ENCODE results near the gene KANK3.
"Not testable (repeated sequence)": the region's sequence is repeated elsewhere in the genome, so short reads cannot be mapped to it uniquely, and the experiment has no call there.

KANK3 gene

DNA sequence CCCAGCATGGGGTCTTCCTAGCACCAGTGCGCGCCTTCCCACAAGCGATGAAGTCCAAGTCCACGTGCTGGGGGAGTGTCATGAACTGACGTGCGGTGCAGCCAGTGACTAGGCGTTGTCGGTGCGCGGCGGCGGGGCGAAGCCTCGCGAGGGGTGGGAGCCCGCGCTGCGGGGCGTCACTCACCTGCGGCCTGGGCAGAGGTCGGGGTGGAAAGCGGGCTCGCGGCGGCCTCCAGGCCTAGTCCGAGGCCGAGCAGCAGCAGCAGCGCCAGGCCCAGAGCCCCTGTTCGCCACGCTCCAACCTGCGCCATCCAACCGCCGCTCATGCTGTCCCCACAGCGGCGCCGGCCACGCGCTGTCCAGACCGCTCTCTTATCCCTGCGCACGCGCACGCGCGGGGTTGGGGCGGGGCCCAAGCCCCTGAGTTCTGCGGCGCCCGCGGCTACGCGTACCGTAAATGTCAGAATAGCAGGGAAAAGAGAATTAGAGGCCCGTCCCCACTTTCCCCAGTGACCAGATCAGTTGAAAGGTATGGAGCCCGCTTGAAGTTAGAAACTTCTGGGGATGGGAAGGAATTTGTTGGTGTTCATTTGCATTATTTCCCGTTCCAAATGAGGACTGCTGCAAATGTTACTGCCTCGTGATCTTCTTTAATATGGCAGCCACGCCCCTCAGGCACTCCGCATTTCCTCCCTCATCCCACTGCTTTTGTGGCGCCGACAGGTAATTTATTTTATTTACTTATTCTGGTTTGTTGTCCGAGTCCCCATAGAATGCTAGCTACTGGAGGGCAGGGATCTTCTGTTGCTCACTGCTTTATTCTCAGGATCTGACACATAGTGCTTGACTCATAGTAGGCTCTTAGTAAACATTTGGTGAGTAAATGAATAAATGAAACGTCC lies 34.8 kb downstream of the KANK3 start, which contains the start of gene CD320:
CD320 (minus strand) TSS at position 394 of the 902 bp plus-strand sequence; CDS start at position 326, 68 bp downstream.
- no peaks in the 10 kb centered on the region for H3K9me3 Mint-ChIP-seq
- ATAC-seq (replicated peaks) = peak; percentile 93 to 94
- peak within 1 kb of the TSS; percentile 92 to 93 for H3K4me3 Mint-ChIP-seq
- DNase-seq = peak; percentile 85
- H3K4me1 Mint-ChIP-seq = peaks cover 28 to 53% of the 10 kb centered on the region in 2 donors
- H3K27me3 Mint-ChIP-seq = no peaks in the 10 kb centered on the region
- H3K36me3 Mint-ChIP-seq = peaks cover 27 to 45% of the 10 kb centered on the region in 2 donors
- peak within 1 kb of the TSS; percentile 96 for H3K27ac Mint-ChIP-seq

DNA sequence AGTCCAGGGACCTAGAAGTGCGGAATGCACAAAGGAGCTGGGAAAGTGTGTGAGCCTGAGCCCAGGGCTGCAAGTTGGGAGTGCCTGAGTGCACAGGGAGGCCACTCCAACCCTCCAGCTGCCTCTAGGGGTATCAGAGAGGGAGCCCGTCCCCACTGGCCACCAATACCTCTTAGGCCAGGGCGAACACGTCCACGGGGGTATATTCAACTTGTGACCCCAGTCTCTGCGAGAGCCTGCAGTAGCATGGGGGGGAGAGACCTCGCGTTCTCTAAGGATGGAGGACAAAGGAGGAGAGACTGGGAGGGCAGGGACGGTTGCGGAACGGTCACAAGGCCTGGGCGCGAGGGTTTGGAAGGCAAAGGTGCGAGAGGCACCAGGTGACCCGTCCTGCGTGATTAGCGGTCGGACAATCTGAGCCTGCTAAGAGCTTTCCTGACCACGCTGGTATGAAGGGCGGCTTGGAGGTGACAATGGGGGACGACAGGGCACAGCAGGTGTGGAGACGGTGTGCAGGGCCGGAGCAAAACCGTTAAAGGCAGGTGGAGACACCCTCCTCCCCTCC lies 35.6 kb downstream of the KANK3 start:
- peaks cover 22 to 45% of the 10 kb centered on the region in 2 donors for H3K36me3 Mint-ChIP-seq
- H3K4me1 Mint-ChIP-seq = peaks cover 28 to 53% of the 10 kb centered on the region in 2 donors
- no peaks in the 10 kb centered on the region for H3K27me3 Mint-ChIP-seq
- no peaks in the 10 kb centered on the region for H3K9me3 Mint-ChIP-seq
- peak overlapping the region; percentile 92 to 93 for H3K4me3 Mint-ChIP-seq
- no peak for ATAC-seq (replicated peaks)
- no peak for DNase-seq
- H3K27ac Mint-ChIP-seq = peak overlapping the region; percentile 96

DNA sequence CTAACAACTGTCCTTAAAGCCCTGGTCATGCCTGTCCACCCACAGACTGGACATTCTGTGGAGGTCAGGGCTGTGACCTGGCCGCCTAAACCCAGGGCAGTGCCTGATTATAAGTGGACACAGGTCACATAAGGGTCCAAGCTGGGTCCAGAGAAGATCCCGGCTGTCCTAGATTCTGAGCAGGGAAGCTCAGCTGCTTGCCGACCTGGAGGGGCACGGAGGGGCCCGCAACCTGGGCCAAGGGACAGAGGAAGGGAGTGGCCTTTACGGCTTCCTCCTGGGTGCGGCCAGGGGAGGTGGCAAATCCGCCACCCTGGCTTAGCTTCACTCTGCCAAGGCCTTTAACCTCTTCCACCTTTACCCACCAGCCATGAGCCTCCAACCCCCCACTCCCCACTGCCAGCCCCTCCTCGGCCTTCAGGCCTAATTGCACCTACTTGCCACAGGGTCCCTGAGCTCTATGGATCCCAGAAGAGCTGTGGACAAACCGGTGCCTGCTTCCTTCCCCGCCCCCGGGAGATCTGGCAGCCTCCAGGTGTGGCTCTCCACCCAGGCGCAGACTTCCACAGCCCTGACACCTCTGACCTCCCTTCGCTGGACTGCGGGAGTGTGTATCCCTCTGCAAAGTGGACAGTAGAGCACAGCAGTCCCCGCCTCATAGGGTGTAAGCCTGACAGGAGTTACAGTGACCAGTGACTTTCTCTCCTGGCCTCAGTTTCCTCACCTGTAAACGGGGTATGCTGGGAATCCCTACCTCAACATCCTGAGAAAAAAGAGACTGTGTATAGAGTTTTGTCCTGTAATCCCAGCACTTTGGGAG lies 36.6 kb downstream of the KANK3 start:
- Mint-ChIP-seq H3K9me3 (no peaks in the 10 kb centered on the region), H3K27ac (peak overlapping the region; percentile 37), H3K36me3 (peaks cover 20 to 45% of the 10 kb centered on the region in 2 donors), H3K4me1 (peaks cover 28 to 49% of the 10 kb centered on the region in 2 donors), H3K27me3 (no peaks in the 10 kb centered on the region), H3K4me3 (peak overlapping the region; percentile 92 to 93)
- DNase-seq (no peak), ATAC-seq (replicated peaks) (no peak)

DNA sequence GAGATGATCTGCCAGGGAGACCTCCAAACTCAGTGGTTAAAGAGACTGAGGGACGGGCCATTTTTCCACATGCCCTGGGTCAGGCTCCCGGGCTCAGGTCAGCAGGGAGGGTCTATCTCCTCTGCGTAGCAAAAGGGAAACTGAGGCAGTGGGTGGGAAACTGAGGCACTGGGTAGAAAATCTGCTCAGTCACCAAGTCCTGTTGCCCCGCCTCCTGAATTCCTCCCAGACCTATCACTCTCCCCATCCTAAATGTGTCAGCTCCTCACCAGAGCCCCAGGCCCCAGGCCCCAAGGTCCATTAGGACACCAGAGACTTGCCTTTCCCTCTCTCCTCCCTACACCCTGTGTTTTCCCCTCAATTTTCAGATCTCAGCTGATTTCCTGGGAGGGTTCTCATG lies 37.3 kb downstream of the KANK3 start:
- no peak for DNase-seq
- no peaks in the 10 kb centered on the region for H3K27me3 Mint-ChIP-seq
- peak overlapping the region; percentile 21 for H3K27ac Mint-ChIP-seq
- H3K36me3 Mint-ChIP-seq = peaks cover 17 to 42% of the 10 kb centered on the region in 2 donors
- peaks cover 28 to 49% of the 10 kb centered on the region in 2 donors for H3K4me1 Mint-ChIP-seq
- ATAC-seq (replicated peaks) = no peak
- H3K9me3 Mint-ChIP-seq = no peaks in the 10 kb centered on the region
- H3K4me3 Mint-ChIP-seq = no peak overlapping the region

DNA sequence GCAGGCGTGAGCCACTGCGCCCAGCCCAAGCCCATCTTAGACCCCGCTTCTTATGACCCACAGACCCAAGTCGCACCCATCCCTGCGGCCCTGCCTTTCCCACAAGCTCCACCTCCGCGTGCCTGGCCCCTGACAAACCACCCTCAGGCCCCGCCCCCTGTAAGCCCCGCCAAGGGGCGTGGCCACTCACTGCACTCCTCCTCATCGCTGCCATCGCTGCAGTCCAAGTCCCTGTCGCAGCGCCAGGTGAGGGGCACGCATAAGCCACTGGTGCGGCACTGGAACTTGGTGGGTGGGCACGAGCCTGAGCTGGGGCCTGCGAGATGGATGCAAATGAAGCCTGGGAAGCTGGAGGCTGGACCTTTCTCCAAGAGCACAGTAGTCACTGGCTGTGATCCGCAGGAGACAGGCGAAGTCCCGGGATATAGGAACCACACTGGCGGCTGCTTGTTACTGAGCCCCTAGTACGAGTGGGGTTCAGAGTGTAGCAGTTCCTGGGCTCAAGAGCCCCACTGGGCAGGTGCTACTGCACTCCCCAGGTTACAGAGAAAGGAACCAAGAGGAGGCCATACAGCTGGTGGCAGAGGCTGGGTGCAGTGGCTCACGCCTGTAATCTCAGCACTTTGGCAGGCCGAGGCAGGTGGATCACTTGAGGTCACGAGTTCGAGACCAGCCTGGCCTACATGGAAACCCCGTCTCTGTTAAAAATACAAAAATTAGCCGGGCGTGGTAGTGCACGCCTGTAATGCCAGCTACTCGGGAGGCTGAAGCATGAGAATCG lies 38.0 kb downstream of the KANK3 start:
- Mint-ChIP-seq H3K4me1 (peaks cover 28 to 48% of the 10 kb centered on the region in 2 donors), H3K27me3 (no peaks in the 10 kb centered on the region), H3K36me3 (peaks cover 17 to 38% of the 10 kb centered on the region in 2 donors), H3K9me3 (no peaks in the 10 kb centered on the region), H3K4me3 (no peak overlapping the region), H3K27ac (peak overlapping the region; percentile 83)
- DNase-seq (no peak), ATAC-seq (replicated peaks) (no peak)

DNA sequence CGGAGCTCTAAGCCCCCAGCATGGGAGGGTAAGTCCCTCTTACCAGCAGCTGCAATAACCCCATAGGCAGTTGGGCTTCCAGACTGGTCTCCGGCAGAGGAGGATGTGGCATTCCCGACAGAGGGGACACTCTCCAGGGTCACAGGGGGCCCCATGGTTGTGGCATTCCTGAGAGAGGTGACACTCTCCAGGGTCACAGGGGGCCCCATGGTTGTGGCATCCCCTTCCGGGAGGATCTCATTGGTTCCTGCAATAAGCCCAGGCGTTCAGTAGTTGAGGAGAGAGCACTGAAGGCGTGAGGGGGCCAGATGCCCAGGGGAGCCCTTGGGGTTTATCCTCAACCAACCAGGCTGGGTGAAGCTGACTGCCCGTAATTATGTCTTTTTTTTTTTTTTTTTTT lies 40.3 kb downstream of the KANK3 start:
- Mint-ChIP-seq H3K9me3 (no peaks in the 10 kb centered on the region), H3K36me3 (peaks cover 14 to 24% of the 10 kb centered on the region in 2 donors), H3K27ac (no peak overlapping the region), H3K27me3 (no peaks in the 10 kb centered on the region), H3K4me3 (no peak overlapping the region), H3K4me1 (peaks cover 17 to 28% of the 10 kb centered on the region in 2 donors)
- ATAC-seq (replicated peaks) (no peak), DNase-seq (peak; percentile 0)

DNA sequence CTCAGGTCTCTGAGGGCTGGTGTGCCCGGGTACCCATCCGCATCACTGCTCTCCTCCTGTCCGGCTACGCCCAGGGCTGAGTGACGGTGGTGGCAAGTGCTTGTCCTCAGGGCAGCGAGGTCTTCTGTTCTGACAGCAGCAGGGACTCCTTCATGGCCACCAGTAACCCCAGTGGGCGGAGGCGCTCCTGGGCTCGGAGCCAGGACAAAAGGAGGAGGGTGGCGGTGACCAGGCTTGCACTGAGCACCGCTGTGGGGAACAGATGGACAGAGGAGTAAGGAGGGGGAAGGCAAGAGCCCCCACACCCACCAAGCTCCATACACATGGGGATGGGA lies 40.7 kb downstream of the KANK3 start:
- Mint-ChIP-seq H3K9me3 (no peaks in the 10 kb centered on the region), H3K27me3 (no peaks in the 10 kb centered on the region), H3K4me3 (no peak overlapping the region), H3K36me3 (peaks cover 14 to 20% of the 10 kb centered on the region in 2 donors), H3K4me1 (peaks cover 14 to 24% of the 10 kb centered on the region in 2 donors), H3K27ac (no peak overlapping the region)
- ATAC-seq (replicated peaks) = no peak
- DNase-seq = peak; percentile 0

DNA sequence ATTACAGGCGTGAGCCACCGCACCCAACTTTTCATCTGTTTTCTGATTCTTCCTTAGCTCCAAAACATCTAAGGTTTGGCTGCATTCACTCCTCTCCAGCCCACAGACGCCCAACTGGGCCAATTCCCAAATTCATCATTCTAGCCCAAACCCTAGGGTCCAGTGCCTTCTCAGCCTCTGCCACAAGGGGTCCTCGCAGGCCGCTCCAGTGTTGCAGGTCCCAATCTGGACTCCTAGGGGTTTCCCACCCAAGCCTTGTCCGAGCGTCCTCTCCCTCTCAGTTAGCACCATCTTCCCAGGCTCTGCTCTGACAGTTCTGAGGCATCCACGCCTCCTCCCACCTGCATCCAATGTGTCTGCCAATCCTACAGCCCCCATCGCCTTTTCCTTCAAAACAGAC lies 51.7 kb downstream of the KANK3 start:
- peak in 1 of 2 donors; percentile 44 for ATAC-seq (replicated peaks)
- not testable (repeated sequence) for H3K4me3 Mint-ChIP-seq, H3K9me3 Mint-ChIP-seq, H3K36me3 Mint-ChIP-seq, H3K4me1 Mint-ChIP-seq, H3K27ac Mint-ChIP-seq, H3K27me3 Mint-ChIP-seq, DNase-seq

DNA sequence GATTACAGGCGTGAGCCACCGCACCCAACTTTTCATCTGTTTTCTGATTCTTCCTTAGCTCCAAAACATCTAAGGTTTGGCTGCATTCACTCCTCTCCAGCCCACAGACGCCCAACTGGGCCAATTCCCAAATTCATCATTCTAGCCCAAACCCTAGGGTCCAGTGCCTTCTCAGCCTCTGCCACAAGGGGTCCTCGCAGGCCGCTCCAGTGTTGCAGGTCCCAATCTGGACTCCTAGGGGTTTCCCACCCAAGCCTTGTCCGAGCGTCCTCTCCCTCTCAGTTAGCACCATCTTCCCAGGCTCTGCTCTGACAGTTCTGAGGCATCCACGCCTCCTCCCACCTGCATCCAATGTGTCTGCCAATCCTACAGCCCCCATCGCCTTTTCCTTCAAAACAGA lies 66.6 kb downstream of the KANK3 start:
- H3K27me3 Mint-ChIP-seq, DNase-seq, H3K9me3 Mint-ChIP-seq, H3K36me3 Mint-ChIP-seq, H3K4me3 Mint-ChIP-seq, H3K27ac Mint-ChIP-seq, H3K4me1 Mint-ChIP-seq: not testable (repeated sequence)
- ATAC-seq (replicated peaks) = peak; percentile 47 to 53
